Osteoblast (primary cell): ENCODE results near the gene FAM110D. TPM values are rescaled to one million over a fixed set of nuclear protein-coding genes. Genes with fewer than 3 reads are reported as not detected.

Experiments
- DNase-seq: peaks from one replicate; pipeline ENCODE4 v3.0.0; 2011; ENCODE audit warnings: low spot score, mixed read lengths; ENCODE audit not compliant: insufficient read length; ENCODE audit errors: missing footprints
- H2AFZ ChIP-seq: 2 replicates; pipeline ENCODE4 v1.6.0; 2011; ENCODE audit warnings: mild to moderate bottlenecking, low read length
- H3K27ac ChIP-seq: 2 replicates; pipeline ENCODE4 v1.5.1; 2011; ENCODE audit warnings: mild to moderate bottlenecking, low read depth, low read length, moderate library complexity
- H3K27me3 ChIP-seq: 2 replicates; pipeline ENCODE4 v1.6.0; 2012; ENCODE audit warnings: mild to moderate bottlenecking, control low read depth, inconsistent platforms, low read length, moderate library complexity; ENCODE audit not compliant: insufficient read depth
- H3K36me3 ChIP-seq: 2 replicates; pipeline ENCODE4 v1.5.1; 2011; ENCODE audit warnings: mild to moderate bottlenecking, low read length, control low read depth, moderate library complexity; ENCODE audit not compliant: insufficient read depth
- H3K4me1 ChIP-seq: 2 replicates; pipeline ENCODE4 v1.5.1; 2011; ENCODE audit warnings: mild to moderate bottlenecking, low read length, control low read depth, moderate library complexity; ENCODE audit not compliant: insufficient read depth
- H3K4me2 ChIP-seq: 2 replicates; pipeline ENCODE4 v1.6.0; 2011; ENCODE audit warnings: mild to moderate bottlenecking, low read length; ENCODE audit not compliant: insufficient read depth
- H3K4me3 ChIP-seq: fragments of 200-600 bp; sonication (generic); 3 replicates; pipeline ENCODE4 v1.5.1; 2012; ENCODE audit warnings: mild to moderate bottlenecking, low read length, inconsistent platforms; ENCODE audit not compliant: insufficient read depth
- H3K79me2 ChIP-seq: 2 replicates; pipeline ENCODE4 v1.6.0; 2012; ENCODE audit warnings: mild to moderate bottlenecking, low read length, control low read depth, inconsistent platforms; ENCODE audit not compliant: insufficient read depth
- H3K9me3 ChIP-seq: 2 replicates; pipeline ENCODE4 v1.5.1; 2011; ENCODE audit warnings: low read depth, low read length, control low read depth
- H4K20me1 ChIP-seq: 2 replicates; pipeline ENCODE4 v1.6.0; 2012; ENCODE audit warnings: mild to moderate bottlenecking, low read length, control low read depth; ENCODE audit not compliant: insufficient read depth
- total RNA-seq: library from RNA; depleted of rRNA; stranded (reverse); fragments of >200 nt; gene quantifications from 2 replicates; pipeline ENCODE4 v1.2.3, GENCODE V29; 2012
- TF ChIP-seq, protein P1 (sequence below): IDR thresholded peaks from 2 replicates; pipeline ENCODE4 v1.5.1; 2011; ENCODE audit warnings: mild to moderate bottlenecking, low read depth, low read length, moderate library complexity; ENCODE audit errors: extremely low read depth

The FAM110D gene
- total RNA-seq, 1 donor: not detected

DNA sequence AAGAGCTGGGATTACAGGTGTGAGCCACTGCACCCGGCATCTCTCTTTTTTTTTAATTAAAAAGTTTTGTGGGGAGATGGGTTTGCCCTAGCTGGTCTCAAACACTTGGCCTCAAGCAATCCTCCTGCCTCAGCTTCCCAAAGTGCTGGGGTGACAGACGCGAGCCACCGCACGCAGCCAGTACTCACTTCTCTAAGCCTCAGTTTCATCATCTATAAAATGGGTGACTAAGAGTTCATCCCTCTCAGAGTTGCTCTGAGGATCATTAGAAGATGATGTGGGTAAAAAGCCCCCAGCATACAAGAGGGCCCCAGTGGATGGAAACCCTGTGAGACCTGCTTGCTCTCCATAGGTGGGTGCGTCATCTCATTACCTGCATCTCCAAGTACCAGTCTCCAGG is 29.0 kb downstream of the FAM110D start:
- no peak overlapping the region for H2AFZ ChIP-seq
- TF ChIP-seq, protein P1, sequence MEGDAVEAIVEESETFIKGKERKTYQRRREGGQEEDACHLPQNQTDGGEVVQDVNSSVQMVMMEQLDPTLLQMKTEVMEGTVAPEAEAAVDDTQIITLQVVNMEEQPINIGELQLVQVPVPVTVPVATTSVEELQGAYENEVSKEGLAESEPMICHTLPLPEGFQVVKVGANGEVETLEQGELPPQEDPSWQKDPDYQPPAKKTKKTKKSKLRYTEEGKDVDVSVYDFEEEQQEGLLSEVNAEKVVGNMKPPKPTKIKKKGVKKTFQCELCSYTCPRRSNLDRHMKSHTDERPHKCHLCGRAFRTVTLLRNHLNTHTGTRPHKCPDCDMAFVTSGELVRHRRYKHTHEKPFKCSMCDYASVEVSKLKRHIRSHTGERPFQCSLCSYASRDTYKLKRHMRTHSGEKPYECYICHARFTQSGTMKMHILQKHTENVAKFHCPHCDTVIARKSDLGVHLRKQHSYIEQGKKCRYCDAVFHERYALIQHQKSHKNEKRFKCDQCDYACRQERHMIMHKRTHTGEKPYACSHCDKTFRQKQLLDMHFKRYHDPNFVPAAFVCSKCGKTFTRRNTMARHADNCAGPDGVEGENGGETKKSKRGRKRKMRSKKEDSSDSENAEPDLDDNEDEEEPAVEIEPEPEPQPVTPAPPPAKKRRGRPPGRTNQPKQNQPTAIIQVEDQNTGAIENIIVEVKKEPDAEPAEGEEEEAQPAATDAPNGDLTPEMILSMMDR: no peak
- no peaks in the 10 kb centered on the region for H3K4me1 ChIP-seq
- DNase-seq: no peak
- no peak overlapping the region for H3K4me2 ChIP-seq
- no peaks in the 10 kb centered on the region for H3K79me2 ChIP-seq
- no peaks in the 10 kb centered on the region for H3K36me3 ChIP-seq
- H4K20me1 ChIP-seq: no peaks in the 10 kb centered on the region
- H3K9me3 ChIP-seq: no peaks in the 10 kb centered on the region
- H3K27me3 ChIP-seq: peaks cover 4% of the 10 kb centered on the region
- H3K4me3 ChIP-seq: no peak overlapping the region
- H3K27ac ChIP-seq: no peak overlapping the region

DNA sequence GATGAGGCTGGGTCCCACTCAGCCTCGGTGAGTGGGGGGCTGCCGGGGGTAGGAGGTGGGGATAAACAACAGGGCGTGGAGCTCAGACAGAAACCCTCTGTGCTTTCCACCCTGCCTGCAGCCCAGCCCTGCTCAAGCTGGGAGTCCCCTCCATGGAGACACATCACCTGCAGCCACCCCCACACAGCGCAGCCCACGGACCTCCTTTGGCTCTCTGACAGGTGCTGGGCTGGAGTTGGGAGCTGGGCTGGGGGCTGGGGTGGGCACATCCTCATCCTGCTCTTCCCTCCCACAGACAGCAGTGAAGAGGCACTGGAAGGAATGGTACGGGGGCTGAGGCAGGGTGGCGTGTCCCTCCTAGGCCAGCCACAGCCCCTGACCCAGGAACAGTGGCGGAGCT is 29.6 kb downstream of the FAM110D start:
- no peaks in the 10 kb centered on the region for H3K9me3 ChIP-seq
- no peak overlapping the region for H2AFZ ChIP-seq
- no peaks in the 10 kb centered on the region for H3K79me2 ChIP-seq
- H3K4me2 ChIP-seq: no peak overlapping the region
- H3K27me3 ChIP-seq: peaks cover 8% of the 10 kb centered on the region
- TF ChIP-seq, protein P1: no peak
- no peaks in the 10 kb centered on the region for H4K20me1 ChIP-seq
- H3K4me1 ChIP-seq: no peaks in the 10 kb centered on the region
- no peaks in the 10 kb centered on the region for H3K36me3 ChIP-seq
- DNase-seq: peak; percentile 66
- H3K27ac ChIP-seq: no peak overlapping the region
- no peak overlapping the region for H3K4me3 ChIP-seq

DNA sequence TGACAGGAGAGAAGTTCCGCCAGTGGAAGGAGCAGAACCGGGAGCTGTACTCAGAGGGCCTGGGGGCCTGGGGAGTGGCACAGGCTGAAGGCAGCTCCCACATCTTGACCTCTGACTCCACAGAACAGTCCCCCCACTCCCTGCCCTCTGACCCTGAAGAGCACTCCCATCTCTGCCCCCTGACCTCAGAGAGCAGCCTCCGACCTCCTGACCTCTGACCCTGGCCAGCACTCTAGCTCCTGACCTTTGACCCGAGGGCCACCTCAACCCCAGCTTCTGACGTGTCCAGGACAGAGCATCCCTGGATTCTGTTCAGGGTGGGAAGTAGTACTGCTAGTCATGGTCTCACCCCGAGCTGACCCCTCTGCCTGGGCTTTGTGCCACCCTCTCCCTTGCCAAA is 30.5 kb downstream of the FAM110D start:
- no peaks in the 10 kb centered on the region for H3K9me3 ChIP-seq
- no peaks in the 10 kb centered on the region for H3K36me3 ChIP-seq
- H3K79me2 ChIP-seq: no peaks in the 10 kb centered on the region
- H3K27ac ChIP-seq: no peak overlapping the region
- H3K27me3 ChIP-seq: peaks cover 14% of the 10 kb centered on the region
- peak; percentile 39 for DNase-seq
- H2AFZ ChIP-seq: no peak overlapping the region
- no peak overlapping the region for H3K4me2 ChIP-seq
- H4K20me1 ChIP-seq: no peaks in the 10 kb centered on the region
- TF ChIP-seq, protein P1: no peak
- no peaks in the 10 kb centered on the region for H3K4me1 ChIP-seq
- H3K4me3 ChIP-seq: no peak overlapping the region

DNA sequence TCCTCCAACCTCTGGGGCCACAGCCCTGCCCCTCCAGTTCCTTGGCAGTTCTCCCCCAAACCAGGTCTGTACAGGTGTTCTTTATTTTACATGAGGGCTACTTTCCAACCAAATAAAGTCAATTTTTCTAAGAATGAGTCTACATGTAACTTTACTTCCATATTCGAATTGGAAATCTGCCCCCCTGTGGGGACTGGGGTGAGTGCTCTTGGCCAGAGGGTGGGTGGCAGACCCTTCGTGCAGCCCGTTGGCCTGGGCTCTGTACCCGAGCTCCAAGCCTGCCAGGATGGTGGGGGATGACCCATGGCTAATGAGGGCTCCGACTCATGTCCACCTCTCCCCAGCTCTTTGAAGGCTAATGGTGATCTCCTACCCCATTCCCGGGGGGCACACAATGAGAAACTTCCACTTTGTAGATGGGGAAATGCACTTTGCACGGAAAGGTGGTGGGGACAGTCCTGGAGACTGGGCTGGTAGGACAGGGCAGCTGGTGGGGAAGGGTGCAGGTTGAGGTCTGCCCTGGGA is 30.9 kb downstream of the FAM110D start:
- H3K4me3 ChIP-seq: no peak overlapping the region
- H3K27me3 ChIP-seq: peaks cover 16% of the 10 kb centered on the region
- H3K4me1 ChIP-seq: no peaks in the 10 kb centered on the region
- TF ChIP-seq, protein P1: no peak
- H3K4me2 ChIP-seq: no peak overlapping the region
- H3K36me3 ChIP-seq: no peaks in the 10 kb centered on the region
- peak; percentile 67 for DNase-seq
- no peak overlapping the region for H3K27ac ChIP-seq
- no peaks in the 10 kb centered on the region for H3K79me2 ChIP-seq
- no peaks in the 10 kb centered on the region for H4K20me1 ChIP-seq
- H2AFZ ChIP-seq: no peak overlapping the region
- H3K9me3 ChIP-seq: no peaks in the 10 kb centered on the region
